H9 (cell line): Measurements from ENCODE around the gene TMEM185B. TPM values are rescaled to one million over a fixed set of nuclear protein-coding genes. Genes with fewer than 3 reads are reported as not detected.

Source experiments
- DNase-seq: peaks from one replicate; pipeline ENCODE4 v3.0.0-alpha.2; 2017
- H2AFZ ChIP-seq: one replicate; pipeline ENCODE4 v1.6.1; 2013; ENCODE audit warnings: mild to moderate bottlenecking, low read length, control low read depth, moderate library complexity
- H2AK5ac ChIP-seq: 2 replicates; pipeline ENCODE4 v1.6.1; 2013; ENCODE audit warnings: low read length, control low read depth, mixed read lengths; ENCODE audit not compliant: insufficient read length
- H2BK120ac ChIP-seq: one replicate; pipeline ENCODE4 v1.6.1; 2013; ENCODE audit warnings: low read depth, mild to moderate bottlenecking, low read length, control low read depth, inconsistent platforms; ENCODE audit not compliant: poor library complexity, severe bottlenecking
- H2BK12ac ChIP-seq: 2 replicates; pipeline ENCODE4 v1.6.1; 2013; ENCODE audit warnings: low read length, control low read depth, mixed read lengths, low read depth; ENCODE audit not compliant: insufficient read length
- H2BK15ac ChIP-seq: 2 replicates; pipeline ENCODE4 v1.6.1; 2013; ENCODE audit warnings: low read depth, low read length, control low read depth
- H2BK20ac ChIP-seq: one replicate; pipeline ENCODE4 v1.6.1; 2013; ENCODE audit warnings: low read depth, mild to moderate bottlenecking, low read length, control low read depth, inconsistent platforms; ENCODE audit not compliant: poor library complexity, severe bottlenecking
- H2BK5ac ChIP-seq: 2 replicates; pipeline ENCODE4 v1.6.1; 2013; ENCODE audit warnings: low read length, control low read depth, mixed read lengths; ENCODE audit not compliant: insufficient read length
- H3K14ac ChIP-seq: 2 replicates; pipeline ENCODE4 v1.6.1; 2013; ENCODE audit warnings: low read length, control low read depth; ENCODE audit not compliant: insufficient read depth
- H3K18ac ChIP-seq: 2 replicates; pipeline ENCODE4 v1.6.1; 2013; ENCODE audit warnings: low read depth, mild to moderate bottlenecking, mixed read lengths, low read length, control low read depth; ENCODE audit not compliant: insufficient read length
- H3K23ac ChIP-seq: 2 replicates; pipeline ENCODE4 v1.6.1; 2013; ENCODE audit warnings: low read length, control low read depth, mixed read lengths, low read depth; ENCODE audit not compliant: insufficient read length
- H3K23me2 ChIP-seq: 2 replicates; pipeline ENCODE4 v1.6.1; 2013; ENCODE audit warnings: low read depth, mild to moderate bottlenecking, mixed read lengths, low read length, control low read depth; ENCODE audit not compliant: insufficient read length, poor library complexity, severe bottlenecking
- H3K27ac ChIP-seq: 2 replicates; pipeline ENCODE4 v1.5.1; 2013; ENCODE audit warnings: low read length, control low read depth, mixed read lengths, low read depth; ENCODE audit not compliant: insufficient read length
- H3K27me3 ChIP-seq: 2 replicates; pipeline ENCODE4 v1.6.1; 2013; ENCODE audit warnings: low read length, control low read depth, inconsistent platforms; ENCODE audit not compliant: insufficient read depth
- H3K4ac ChIP-seq: 2 replicates; pipeline ENCODE4 v1.6.1; 2013; ENCODE audit warnings: low read depth, mild to moderate bottlenecking, control low read depth, inconsistent platforms, low read length, moderate library complexity
- H3K4me1 ChIP-seq: 2 replicates; pipeline ENCODE4 v1.6.1; 2013; ENCODE audit warnings: low read length, control low read depth, inconsistent platforms; ENCODE audit not compliant: insufficient read depth
- H3K4me2 ChIP-seq: 2 replicates; pipeline ENCODE4 v1.6.1; 2013; ENCODE audit warnings: low read length, control low read depth, mixed read lengths; ENCODE audit not compliant: insufficient read length, insufficient read depth
- H3K56ac ChIP-seq: 2 replicates; pipeline ENCODE4 v1.6.1; 2013; ENCODE audit warnings: low read depth, mild to moderate bottlenecking, mixed read lengths, low read length, control low read depth; ENCODE audit not compliant: insufficient read length
- H3K79me1 ChIP-seq: 2 replicates; pipeline ENCODE4 v1.6.1; 2013; ENCODE audit warnings: low read depth, mild to moderate bottlenecking, moderate library complexity, low read length, control low read depth, inconsistent platforms; ENCODE audit not compliant: insufficient read depth, poor library complexity, severe bottlenecking
- H3K79me2 ChIP-seq: 2 replicates; pipeline ENCODE4 v1.6.1; 2013; ENCODE audit warnings: low read length, control low read depth, inconsistent platforms; ENCODE audit not compliant: insufficient read depth
- H3K9ac ChIP-seq: 2 replicates; pipeline ENCODE4 v1.6.1; 2013; ENCODE audit warnings: low read length, control low read depth, mixed read lengths; ENCODE audit not compliant: insufficient read length; ENCODE audit errors: extremely low read depth
- H3K9me3 ChIP-seq: one replicate; pipeline ENCODE4 v1.6.1; 2013; ENCODE audit warnings: low read depth, low read length, inconsistent platforms; ENCODE audit not compliant: control insufficient read depth
- H3T11ph ChIP-seq: one replicate; pipeline ENCODE4 v1.6.1; 2013; ENCODE audit warnings: mild to moderate bottlenecking, low read length, control low read depth, inconsistent platforms
- H4K20me1 ChIP-seq: one replicate; pipeline ENCODE4 v1.6.1; 2013; ENCODE audit not compliant: control insufficient read depth, insufficient read length, insufficient read depth
- H4K5ac ChIP-seq: 2 replicates; pipeline ENCODE4 v1.6.1; 2013; ENCODE audit warnings: low read depth, mild to moderate bottlenecking, mixed read lengths, low read length, control low read depth; ENCODE audit not compliant: insufficient read length
- H4K8ac ChIP-seq: replicated peaks from 2 replicates; pipeline ENCODE4 v1.6.1; 2013; ENCODE audit warnings: low read length, control low read depth, mixed read lengths, low read depth; ENCODE audit not compliant: insufficient read length
- H4K91ac ChIP-seq: 2 replicates; pipeline ENCODE4 v1.6.1; 2013; ENCODE audit warnings: low read depth, mild to moderate bottlenecking, moderate library complexity, mixed read lengths, low read length, control low read depth; ENCODE audit not compliant: insufficient read length
- H3K27ac Mint-ChIP-seq, 3 experiments: 2 replicates in 2 of 3; 3 replicates in 1 of 3; pipeline ENCODE4 v1.8.0; 2020 to 2021; ENCODE audit warnings: mixed read lengths in 3 of 3, mild to moderate bottlenecking in 1 of 3, moderate library complexity in 1 of 3
- H3K27me3 Mint-ChIP-seq: 2 replicates; pipeline ENCODE4 v1.8.0; 2021; ENCODE audit warnings: low read depth, mild to moderate bottlenecking, moderate library complexity, mixed read lengths
- H3K36me3 Mint-ChIP-seq, 3 experiments: 2 replicates in 2 of 3; 3 replicates in 1 of 3; pipeline ENCODE4 v1.8.0; 2020 to 2021; ENCODE audit warnings: low read depth in 3 of 3, mixed read lengths in 3 of 3; ENCODE audit not compliant: insufficient read depth in 1 of 3
- H3K4me1 Mint-ChIP-seq, 2 experiments: 2 replicates each; pipeline ENCODE4 v1.8.0; 2020; ENCODE audit warnings: mixed read lengths in 2 of 2
- H3K4me3 Mint-ChIP-seq, 2 experiments: 2 replicates in 1 of 2; 3 replicates in 1 of 2; pipeline ENCODE4 v1.8.0; 2020 to 2021; ENCODE audit warnings: mild to moderate bottlenecking in 2 of 2, mixed read lengths in 2 of 2, moderate library complexity in 1 of 2
- H3K9me3 Mint-ChIP-seq, 2 experiments: 2 replicates in 1 of 2; 3 replicates in 1 of 2; pipeline ENCODE4 v1.8.0; 2020; ENCODE audit warnings: mild to moderate bottlenecking in 2 of 2, mixed read lengths in 2 of 2, moderate library complexity in 1 of 2
- WGBS: extraction: QIAGEN DNeasy Blood & Tissue Kit; methylation state at CpG from one replicate; pipeline ENCODE4 v1.1.7; 2013; ENCODE audit warnings: missing lambda C conversion rate, low lambda C conversion rate, mixed read lengths; ENCODE audit not compliant: insufficient read length; ENCODE audit errors: extremely low coverage; 5-methylcytosine and 5-hydroxymethylcytosine counted together
- total RNA-seq: library from RNA; stranded (reverse); gene quantifications from 2 replicates; pipeline ENCODE4 v1.2.1, GENCODE V29; 2021
- TF ChIP-seq, protein P1 (sequence below): fragments of 200-600 bp; sonication (generic); conservative IDR thresholded peaks from 3 replicates; pipeline ENCODE4 v1.8.0; 2021; ENCODE audit warnings: antibody characterized with exemption, mild to moderate bottlenecking

Gene TMEM185B
- total RNA-seq, 1 experiment from 2014 or later: 29.0 TPM

DNA sequence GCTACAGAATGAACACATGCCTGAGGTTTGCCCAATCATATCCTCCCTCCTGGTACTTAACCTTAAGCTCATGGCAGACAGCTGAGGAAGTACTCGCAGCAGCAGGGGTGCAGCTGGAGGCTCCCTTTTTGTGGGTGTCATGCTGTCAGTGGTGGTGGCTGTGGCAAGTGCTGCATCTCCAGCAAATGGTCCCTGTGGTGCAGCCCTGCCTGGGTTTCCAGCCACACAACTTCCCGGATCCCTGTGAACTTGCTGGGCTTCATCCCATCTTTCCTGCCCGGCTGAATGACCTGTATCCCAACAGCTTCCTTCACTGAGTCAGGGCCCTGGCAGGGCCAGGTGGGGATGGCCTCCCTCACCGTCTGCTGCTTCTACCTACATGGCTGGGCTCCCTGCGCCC is 5.0 kb downstream of the TMEM185B start:
- no CpG with 5 or more reads among the region's 5 CpGs for WGBS
- no peak overlapping the region for H3K4ac ChIP-seq
- no peak overlapping the region for H2BK15ac ChIP-seq
- no peak overlapping the region for H4K5ac ChIP-seq
- H3K56ac ChIP-seq: no peak overlapping the region
- Mint-ChIP-seq H3K4me3 (no peak overlapping the region), H3K36me3 (peaks cover 10 to 25% (median 23%) of the 10 kb centered on the region in 3 experiments), H3K27ac (no peak overlapping the region), H3K4me1 (peaks cover 19 to 23% of the 10 kb centered on the region in 2 experiments), H3K9me3 (peaks cover 6 to 9% of the 10 kb centered on the region in 2 experiments), H3K27me3 (peaks cover 12% of the 10 kb centered on the region)
- H3K79me2 ChIP-seq: no peaks in the 10 kb centered on the region; the same call in 1 of the 2 replicates
- H4K8ac ChIP-seq: no peak overlapping the region
- H3K18ac ChIP-seq: no peak overlapping the region
- H3K23ac ChIP-seq: no peak overlapping the region
- no peak overlapping the region for H4K91ac ChIP-seq
- no peak overlapping the region for H2AK5ac ChIP-seq
- H3K4me2 ChIP-seq: no peak overlapping the region
- H2BK20ac ChIP-seq: no peak overlapping the region
- H3K27ac ChIP-seq: no peak overlapping the region
- no peak overlapping the region for H3T11ph ChIP-seq
- H4K20me1 ChIP-seq: peaks cover 5% of the 10 kb centered on the region
- H3K14ac ChIP-seq: no peak overlapping the region
- DNase-seq: no peak
- H3K4me1 ChIP-seq: no peaks in the 10 kb centered on the region
- H2BK5ac ChIP-seq: no peak overlapping the region
- H3K23me2 ChIP-seq: no peaks in the 10 kb centered on the region
- H3K9me3 ChIP-seq: peaks cover 4% of the 10 kb centered on the region
- H2AFZ ChIP-seq: no peak overlapping the region
- TF ChIP-seq, protein P1, sequence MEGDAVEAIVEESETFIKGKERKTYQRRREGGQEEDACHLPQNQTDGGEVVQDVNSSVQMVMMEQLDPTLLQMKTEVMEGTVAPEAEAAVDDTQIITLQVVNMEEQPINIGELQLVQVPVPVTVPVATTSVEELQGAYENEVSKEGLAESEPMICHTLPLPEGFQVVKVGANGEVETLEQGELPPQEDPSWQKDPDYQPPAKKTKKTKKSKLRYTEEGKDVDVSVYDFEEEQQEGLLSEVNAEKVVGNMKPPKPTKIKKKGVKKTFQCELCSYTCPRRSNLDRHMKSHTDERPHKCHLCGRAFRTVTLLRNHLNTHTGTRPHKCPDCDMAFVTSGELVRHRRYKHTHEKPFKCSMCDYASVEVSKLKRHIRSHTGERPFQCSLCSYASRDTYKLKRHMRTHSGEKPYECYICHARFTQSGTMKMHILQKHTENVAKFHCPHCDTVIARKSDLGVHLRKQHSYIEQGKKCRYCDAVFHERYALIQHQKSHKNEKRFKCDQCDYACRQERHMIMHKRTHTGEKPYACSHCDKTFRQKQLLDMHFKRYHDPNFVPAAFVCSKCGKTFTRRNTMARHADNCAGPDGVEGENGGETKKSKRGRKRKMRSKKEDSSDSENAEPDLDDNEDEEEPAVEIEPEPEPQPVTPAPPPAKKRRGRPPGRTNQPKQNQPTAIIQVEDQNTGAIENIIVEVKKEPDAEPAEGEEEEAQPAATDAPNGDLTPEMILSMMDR: no peak
- peaks cover 5% of the 10 kb centered on the region; the same call in 1 of the 2 replicates for H3K27me3 ChIP-seq
- no peak overlapping the region for H2BK12ac ChIP-seq
- no peaks in the 10 kb centered on the region for H3K79me1 ChIP-seq
- no peak overlapping the region for H3K9ac ChIP-seq
- H2BK120ac ChIP-seq: no peak overlapping the region
